Central memory CD4-positive, alpha-beta T cell (primary cell): ENCODE results near the gene PLCD1.
A peak's percentile ranks its signal among the peaks of the same experiment; 100 is the strongest.
"Not testable (repeated sequence)": the region's sequence is repeated elsewhere in the genome, so short reads cannot be mapped to it uniquely, and the experiment has no call there.

ENCODE experiments used
- DNase-seq: peaks from one replicate; pipeline ENCODE4 v3.0.0; 2022

Gene PLCD1

GRCh38 chr3:38036906-38037305 lies 7.5 kb upstream of the PLCD1 start:
- DNase-seq, result no peak

GRCh38 chr3:38036286-38036685 lies 6.8 kb upstream of the PLCD1 start:
- DNase-seq, result no peak

GRCh38 chr3:38034335-38034734 lies 4.9 kb upstream of the PLCD1 start:
- DNase-seq, result not testable (repeated sequence)

GRCh38 chr3:38033586-38033985 lies 4.1 kb upstream of the PLCD1 start:
- DNase-seq, result not testable (repeated sequence)

- DNase-seq, result no peak
Measured at GRCh38 chr3:38032328-38032865, 3.0 kb upstream of the PLCD1 start.

GRCh38 chr3:38031022-38031994 lies 1.9 kb upstream of the PLCD1 start:
- DNase-seq, result peak; percentile 25

- no peak for DNase-seq
Measured at GRCh38 chr3:38030126-38031021, 932 bp upstream of the PLCD1 start.

- DNase-seq, result no peak
Measured at GRCh38 chr3:38028621-38029361, 651 bp downstream of the PLCD1 start.

- no peak for DNase-seq
Measured at GRCh38 chr3:38027466-38028465, 1.7 kb downstream of the PLCD1 start.

GRCh38 chr3:38026856-38027255 lies 2.6 kb downstream of the PLCD1 start:
- DNase-seq, result no peak

- no peak for DNase-seq
Measured at GRCh38 chr3:38022896-38023709, 6.3 kb downstream of the PLCD1 start.

- DNase-seq, result no peak
Measured at GRCh38 chr3:38022301-38022700, 7.1 kb downstream of the PLCD1 start.

- no peak for DNase-seq
Measured at GRCh38 chr3:38021196-38021595, 8.2 kb downstream of the PLCD1 start.

- no peak for DNase-seq
Measured at GRCh38 chr3:38020342-38020726, 9.1 kb downstream of the PLCD1 start.

GRCh38 chr3:38019658-38020341 lies 9.6 kb downstream of the PLCD1 start:
- DNase-seq, result no peak

GRCh38 chr3:38018296-38019266 lies 10.9 kb downstream of the PLCD1 start:
- DNase-seq, result no peak

GRCh38 chr3:38017445-38018295 lies 11.8 kb downstream of the PLCD1 start:
- no peak for DNase-seq
